Bronchial epithelial cell (primary cell): Measurements from ENCODE around the gene SYNPR. TPM values are rescaled to one million over a fixed set of nuclear protein-coding genes. Genes with fewer than 3 reads are reported as not detected.
"Not testable (repeated sequence)": the region's sequence is repeated elsewhere in the genome, so short reads cannot be mapped to it uniquely, and the experiment has no call there.

Experiments
- DNase-seq: peaks from one replicate; pipeline ENCODE4 v3.0.0-alpha.2; 2010; ENCODE audit warnings: low read depth
- FAIRE-seq: peaks from 2 replicates; lab custom pipeline; 2011; peaks lifted over from hg19 to GRCh38; lab: Jason Lieb, UNC
- H3K27me3 ChIP-seq: 2 replicates; pipeline ENCODE4 v1.5.1; 2011; ENCODE audit warnings: low read length; ENCODE audit not compliant: control insufficient read depth, insufficient read depth
- H3K36me3 ChIP-seq: 2 replicates; pipeline ENCODE4 v1.5.1; 2011; ENCODE audit warnings: low read length; ENCODE audit not compliant: control insufficient read depth, insufficient read depth
- H3K4me3 ChIP-seq: 2 replicates; pipeline ENCODE4 v1.5.1; 2011; ENCODE audit warnings: mild to moderate bottlenecking, low read depth, low read length, control low read depth
- CTCF ChIP-seq: IDR thresholded peaks from 2 replicates; pipeline ENCODE4 v1.5.1; 2011; ENCODE audit warnings: mild to moderate bottlenecking, moderate library complexity, low read length, control low read depth, inconsistent platforms; ENCODE audit not compliant: insufficient read depth, severe bottlenecking
- total RNA-seq: library from RNA; depleted of rRNA; stranded (reverse); fragments of >200 nt; gene quantifications from 2 replicates; pipeline ENCODE4 v1.2.1, GENCODE V29; 2014

SYNPR gene
- total RNA-seq, 1 donor from 2014 or later = not detected

- DNase-seq (no peak), FAIRE-seq (no peak)
- H3K36me3 ChIP-seq = no peaks in the 10 kb centered on the region
- no peak for TF ChIP-seq CTCF
- H3K27me3 ChIP-seq = no peaks in the 10 kb centered on the region
- H3K4me3 ChIP-seq = no peak overlapping the region
These were observed 37.7 kb upstream of the SYNPR start for GRCh38 chr3:63240381-63240902.

- H3K36me3 ChIP-seq = no peaks in the 10 kb centered on the region
- no peak for FAIRE-seq
- no peak for DNase-seq
- H3K27me3 ChIP-seq = no peaks in the 10 kb centered on the region
- no peak overlapping the region for H3K4me3 ChIP-seq
- TF ChIP-seq CTCF = no peak
These were observed 36.0 kb upstream of the SYNPR start for GRCh38 chr3:63242124-63242523.

DNA sequence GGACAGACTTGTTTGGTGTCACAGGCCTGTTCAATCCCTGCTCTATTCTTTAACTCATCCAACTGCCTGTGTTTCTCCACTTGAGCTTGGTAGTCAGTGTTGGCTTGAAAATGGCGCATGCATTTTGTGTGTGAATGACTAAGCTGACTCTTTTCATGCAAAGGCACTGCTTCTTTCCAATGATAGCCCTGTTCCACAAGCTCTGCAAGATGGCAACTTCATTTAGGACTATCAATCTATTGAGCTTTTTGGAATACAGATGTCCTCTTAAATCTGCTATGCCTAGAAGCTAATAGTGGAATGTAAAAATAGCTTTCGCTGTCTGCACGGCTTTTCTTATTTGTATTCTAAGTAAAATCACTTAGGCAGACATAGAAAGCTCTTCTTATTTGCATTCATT, 33.6 kb upstream of the SYNPR start:
- H3K27me3 ChIP-seq = no peaks in the 10 kb centered on the region

GRCh38 chr3:63245726-63246241, 32.3 kb upstream of the SYNPR start:
- FAIRE-seq = no peak

More for the DNA sequence above, 33.6 kb upstream of the SYNPR start:
- FAIRE-seq = no peak
- H3K36me3 ChIP-seq = no peaks in the 10 kb centered on the region
- H3K4me3 ChIP-seq = no peak overlapping the region
- no peak for TF ChIP-seq CTCF
- no peak for DNase-seq

DNA sequence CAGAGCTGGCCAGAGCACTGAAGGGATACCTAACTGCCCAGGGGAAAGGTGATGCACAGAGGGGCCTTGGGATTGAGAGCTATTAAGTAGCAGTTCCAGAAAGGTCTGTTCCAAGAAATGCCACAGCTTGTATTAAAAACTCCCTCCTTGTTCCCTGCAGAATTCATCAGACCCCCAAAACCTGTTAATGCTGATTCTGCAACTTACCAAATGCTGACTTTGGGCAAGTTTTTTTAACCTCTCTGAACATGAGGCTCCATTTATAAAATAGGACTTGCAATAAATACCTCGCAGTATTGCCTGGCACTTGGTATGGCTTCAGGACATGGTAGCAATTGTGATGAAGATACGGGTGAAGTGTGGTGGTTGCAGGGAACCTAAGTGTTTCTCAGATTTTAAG, 30.1 kb upstream of the SYNPR start:
- FAIRE-seq (no peak), DNase-seq (no peak)
- no peaks in the 10 kb centered on the region for H3K36me3 ChIP-seq
- H3K27me3 ChIP-seq = no peaks in the 10 kb centered on the region
- H3K4me3 ChIP-seq = no peak overlapping the region
- TF ChIP-seq CTCF = no peak

More at GRCh38 chr3:63245726-63246241, 32.3 kb upstream of the SYNPR start:
- no peaks in the 10 kb centered on the region for H3K36me3 ChIP-seq
- no peak overlapping the region for H3K4me3 ChIP-seq
- TF ChIP-seq CTCF = no peak
- no peaks in the 10 kb centered on the region for H3K27me3 ChIP-seq
- peak; percentile 4 for DNase-seq

GRCh38 chr3:63251499-63251898, 26.6 kb upstream of the SYNPR start:
- TF ChIP-seq CTCF = no peak
- DNase-seq (peak; percentile 43), FAIRE-seq (no peak)
- H3K36me3 ChIP-seq = no peaks in the 10 kb centered on the region
- no peaks in the 10 kb centered on the region for H3K27me3 ChIP-seq
- no peak overlapping the region for H3K4me3 ChIP-seq

DNA sequence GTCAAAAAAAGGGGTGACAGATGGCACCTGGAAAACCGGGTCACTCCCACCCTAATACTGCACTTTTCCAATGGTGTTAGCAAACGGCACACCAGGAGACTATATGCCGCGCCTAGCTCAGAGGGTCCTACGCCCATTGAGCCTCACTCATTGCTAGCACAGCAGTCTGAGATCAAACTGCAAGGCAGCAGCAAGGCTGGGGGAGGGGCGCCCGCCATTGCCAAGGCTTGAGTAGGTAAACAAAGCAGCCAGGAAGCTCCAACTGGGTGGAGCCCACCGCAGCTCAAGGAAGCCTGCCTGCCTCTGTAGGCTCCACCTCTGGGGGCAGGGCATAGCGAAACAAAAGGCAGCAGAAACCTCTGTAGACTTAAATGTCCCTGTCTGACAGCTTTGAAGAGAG, 22.3 kb upstream of the SYNPR start:
- not testable (repeated sequence) for H3K4me3 ChIP-seq, FAIRE-seq, H3K27me3 ChIP-seq, H3K36me3 ChIP-seq, DNase-seq
